ENCODE results near the gene PMAIP1. TPM values are rescaled to one million over a fixed set of nuclear protein-coding genes. Genes with fewer than 3 reads are reported as not detected.

Gene PMAIP1
- polyA plus RNA-seq, 4 donors, result 1.4 to 7.5 (median 4.5) TPM

DNA sequence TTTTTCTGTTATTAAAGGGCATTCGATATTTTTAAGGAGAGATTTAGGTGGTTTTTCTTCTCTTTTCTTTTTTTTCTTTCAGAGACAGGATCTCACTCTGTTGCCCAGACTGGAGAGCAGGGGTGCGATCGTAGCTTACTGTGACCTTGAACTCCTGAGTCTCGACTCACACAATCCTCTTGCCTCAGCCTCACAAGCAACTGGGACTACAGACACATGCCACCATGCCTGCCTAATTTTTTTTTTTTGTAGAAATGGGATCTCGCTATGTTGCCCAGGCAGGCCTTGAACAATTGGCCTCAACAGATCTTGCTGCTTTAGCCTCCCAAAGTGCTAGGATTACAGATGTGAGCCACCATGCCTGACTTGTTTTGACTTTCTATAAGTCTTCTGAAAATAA lies 26.3 kb downstream of the PMAIP1 start:
- FAIRE-seq (no peak), DNase-seq (no peak)
- H3K27ac ChIP-seq (ENCODE audit: low read depth in 1 of 3, low read length in 2 of 3), result no peak overlapping the region
- 91 to 95% (median 94%) methylated on average over 5 of the region's 5 CpGs for WGBS, 3 donors
- no peaks in the 10 kb centered on the region for H3K9me3 ChIP-seq (ENCODE audit: control insufficient read depth in 2 of 2, insufficient read depth in 1 of 2, low read depth in 1 of 2, low read length in 1 of 2)
- no peak overlapping the region for H3K4me3 ChIP-seq (ENCODE audit: low read depth in 1 of 3, low read length in 3 of 3)
- H3K4me1 ChIP-seq (ENCODE audit: control insufficient read depth in 3 of 3, insufficient read depth in 2 of 3, low read depth in 1 of 3, low read length in 2 of 3), result no peaks in the 10 kb centered on the region
- no peaks in the 10 kb centered on the region for H3K36me3 ChIP-seq (ENCODE audit: control insufficient read depth in 3 of 3, insufficient read depth in 2 of 3, low read depth in 1 of 3, low read length in 3 of 3)
- no peaks in the 10 kb centered on the region for H3K27me3 ChIP-seq (ENCODE audit: control insufficient read depth in 3 of 3, insufficient read depth in 3 of 3, low read length in 3 of 3)

DNA sequence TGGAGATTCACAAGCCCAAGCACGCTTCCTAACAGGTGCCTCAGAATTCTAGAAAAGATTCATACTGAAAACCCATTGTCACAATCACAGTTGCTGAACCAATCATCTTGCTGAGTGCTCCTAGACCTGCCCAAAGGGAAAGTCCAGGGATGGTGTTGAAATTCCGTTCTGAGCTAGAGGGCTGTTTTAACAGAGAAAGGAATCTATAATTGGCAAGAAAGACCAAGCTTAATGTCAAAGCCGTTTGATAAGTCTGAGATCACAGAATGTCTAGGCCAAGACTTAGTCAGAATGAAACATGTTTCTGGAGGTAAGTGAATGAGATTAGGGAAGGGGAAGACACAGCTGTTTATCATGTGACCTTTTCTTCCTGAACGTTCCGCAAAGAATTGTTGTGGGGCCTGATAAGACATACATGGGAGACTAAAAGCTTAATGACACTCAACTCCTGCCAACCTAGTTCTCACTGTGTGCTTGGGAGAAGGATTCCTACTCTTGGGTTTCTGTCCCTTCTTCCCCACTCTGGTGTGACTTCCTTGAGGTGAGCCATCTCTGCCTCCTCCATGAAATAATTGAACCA lies 27.5 kb downstream of the PMAIP1 start:
- H3K27ac ChIP-seq (ENCODE audit: low read depth in 1 of 3, low read length in 2 of 3), result no peak overlapping the region
- FAIRE-seq, result no peak
- 24 to 31% (median 25%) methylated on average over 5 of the region's 5 CpGs for WGBS, 3 donors

DNA sequence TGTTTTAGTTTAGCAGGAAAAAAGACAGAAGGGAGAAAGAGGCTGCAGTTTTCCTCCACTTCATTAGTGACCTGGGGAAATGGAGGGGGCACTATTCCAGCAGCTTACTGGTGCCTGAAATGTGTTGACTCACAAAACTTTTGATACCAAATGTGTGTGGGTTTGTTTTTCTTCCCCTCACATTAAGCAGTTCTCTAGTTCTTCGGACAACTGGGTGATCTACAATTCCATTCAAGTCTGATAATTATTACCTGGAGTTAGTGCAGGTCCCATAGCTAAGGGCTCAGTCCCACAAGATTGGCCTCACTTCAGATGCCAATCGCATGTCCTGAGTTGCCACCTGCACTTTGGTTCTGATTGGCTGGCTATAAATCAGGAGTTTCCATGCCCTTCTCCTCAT lies 28.4 kb downstream of the PMAIP1 start:
- Histone ChIP-seq H3K4me3 (ENCODE audit: low read depth in 1 of 3, low read length in 3 of 3) (no peak overlapping the region), H3K9me3 (ENCODE audit: control insufficient read depth in 2 of 2, insufficient read depth in 1 of 2, low read depth in 1 of 2, low read length in 1 of 2) (no peaks in the 10 kb centered on the region), H3K36me3 (ENCODE audit: control insufficient read depth in 3 of 3, insufficient read depth in 2 of 3, low read depth in 1 of 3, low read length in 3 of 3) (no peaks in the 10 kb centered on the region), H3K4me1 (ENCODE audit: control insufficient read depth in 3 of 3, insufficient read depth in 2 of 3, low read depth in 1 of 3, low read length in 2 of 3) (no peaks in the 10 kb centered on the region), H3K27ac (ENCODE audit: low read depth in 1 of 3, low read length in 2 of 3) (no peak overlapping the region), H3K27me3 (ENCODE audit: control insufficient read depth in 3 of 3, insufficient read depth in 3 of 3, low read length in 3 of 3) (no peaks in the 10 kb centered on the region)
- WGBS, 3 donors, result 92 to 98% (median 95%) methylated on average over 2 of the region's 2 CpGs
- FAIRE-seq, result no peak
- no peak for DNase-seq

More for the DNA sequence above, 27.5 kb downstream of the PMAIP1 start:
- Histone ChIP-seq H3K4me3 (ENCODE audit: low read depth in 1 of 3, low read length in 3 of 3) (no peak overlapping the region), H3K36me3 (ENCODE audit: control insufficient read depth in 3 of 3, insufficient read depth in 2 of 3, low read depth in 1 of 3, low read length in 3 of 3) (no peaks in the 10 kb centered on the region), H3K4me1 (ENCODE audit: control insufficient read depth in 3 of 3, insufficient read depth in 2 of 3, low read depth in 1 of 3, low read length in 2 of 3) (no peaks in the 10 kb centered on the region), H3K9me3 (ENCODE audit: control insufficient read depth in 2 of 2, insufficient read depth in 1 of 2, low read depth in 1 of 2, low read length in 1 of 2) (no peaks in the 10 kb centered on the region), H3K27me3 (ENCODE audit: control insufficient read depth in 3 of 3, insufficient read depth in 3 of 3, low read length in 3 of 3) (no peaks in the 10 kb centered on the region)
- DNase-seq, result peak; percentile 10 to 15

DNA sequence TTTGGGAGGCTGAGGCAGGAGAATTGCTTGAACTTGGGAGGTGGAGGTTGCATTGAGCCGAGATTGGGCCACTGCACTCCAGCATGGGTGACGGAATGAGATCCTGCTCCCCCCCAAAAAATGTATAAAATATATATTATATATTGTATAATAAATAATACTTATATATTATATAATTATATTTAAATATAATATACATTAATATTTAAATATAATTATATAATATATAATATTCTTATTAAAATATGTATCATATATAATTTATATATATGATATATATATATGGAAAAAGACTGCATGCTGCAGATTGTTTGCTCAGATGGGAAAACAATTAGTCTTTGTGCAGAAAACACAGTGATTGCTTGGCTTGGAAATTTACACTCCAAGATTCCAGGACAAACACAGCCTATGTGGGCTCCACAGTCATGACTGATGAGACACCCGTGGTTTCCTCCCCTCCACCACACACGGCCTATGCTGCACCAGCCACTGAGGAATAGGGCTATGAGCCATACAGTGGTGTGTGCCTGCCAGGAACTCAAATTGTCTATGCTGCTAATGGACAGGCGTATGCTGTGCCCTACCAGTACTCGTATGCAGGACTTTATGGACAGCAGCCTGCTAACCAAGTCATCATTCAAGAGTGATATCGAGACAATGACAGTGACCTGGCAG lies 30.0 kb downstream of the PMAIP1 start:
- no peaks in the 10 kb centered on the region for H3K4me1 ChIP-seq (ENCODE audit: control insufficient read depth in 3 of 3, insufficient read depth in 2 of 3, low read depth in 1 of 3, low read length in 2 of 3)
- no peak overlapping the region for H3K4me3 ChIP-seq (ENCODE audit: low read depth in 1 of 3, low read length in 3 of 3)
- H3K27ac ChIP-seq (ENCODE audit: low read depth in 1 of 3, low read length in 2 of 3), result no peak overlapping the region
- WGBS, 3 donors, result 85 to 91% (median 90%) methylated on average over 7 of the region's 7 CpGs
- no peak for DNase-seq
- H3K9me3 ChIP-seq (ENCODE audit: control insufficient read depth in 2 of 2, insufficient read depth in 1 of 2, low read depth in 1 of 2, low read length in 1 of 2), result no peaks in the 10 kb centered on the region
- H3K36me3 ChIP-seq (ENCODE audit: control insufficient read depth in 3 of 3, insufficient read depth in 2 of 3, low read depth in 1 of 3, low read length in 3 of 3), result no peaks in the 10 kb centered on the region
- no peaks in the 10 kb centered on the region for H3K27me3 ChIP-seq (ENCODE audit: control insufficient read depth in 3 of 3, insufficient read depth in 3 of 3, low read length in 3 of 3)
- no peak for FAIRE-seq

DNA sequence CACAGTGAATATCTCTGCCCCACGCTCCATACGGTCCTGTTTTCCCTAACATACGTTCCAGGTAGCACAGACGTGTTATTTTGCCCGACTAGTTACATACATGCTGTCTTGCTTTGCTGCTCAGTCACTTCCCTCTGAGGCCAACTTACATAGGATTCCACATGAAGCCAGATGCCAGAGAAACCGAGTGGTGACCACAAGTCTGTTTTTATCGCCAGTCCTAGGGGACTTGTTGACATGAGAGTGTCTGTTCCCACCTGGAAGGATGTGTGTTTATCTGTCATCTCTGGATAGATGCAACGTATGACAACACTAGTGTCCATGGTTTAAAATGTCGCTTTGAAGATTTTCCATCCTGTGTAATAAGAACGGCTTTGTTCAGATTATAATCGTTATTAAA lies 32.6 kb downstream of the PMAIP1 start:
- no peaks in the 10 kb centered on the region for H3K4me1 ChIP-seq (ENCODE audit: control insufficient read depth in 3 of 3, insufficient read depth in 2 of 3, low read depth in 1 of 3, low read length in 2 of 3)
- no peaks in the 10 kb centered on the region for H3K9me3 ChIP-seq (ENCODE audit: control insufficient read depth in 2 of 2, insufficient read depth in 1 of 2, low read depth in 1 of 2, low read length in 1 of 2)
- 86 to 95% (median 94%) methylated on average over 11 of the region's 11 CpGs for WGBS, 3 donors
- FAIRE-seq, result no peak
- no peak overlapping the region for H3K27ac ChIP-seq (ENCODE audit: low read depth in 1 of 3, low read length in 2 of 3)
- H3K4me3 ChIP-seq (ENCODE audit: low read depth in 1 of 3, low read length in 3 of 3), result no peak overlapping the region
- H3K27me3 ChIP-seq (ENCODE audit: control insufficient read depth in 3 of 3, insufficient read depth in 3 of 3, low read length in 3 of 3), result no peaks in the 10 kb centered on the region
- no peaks in the 10 kb centered on the region for H3K36me3 ChIP-seq (ENCODE audit: control insufficient read depth in 3 of 3, insufficient read depth in 2 of 3, low read depth in 1 of 3, low read length in 3 of 3)
- no peak for DNase-seq

DNA sequence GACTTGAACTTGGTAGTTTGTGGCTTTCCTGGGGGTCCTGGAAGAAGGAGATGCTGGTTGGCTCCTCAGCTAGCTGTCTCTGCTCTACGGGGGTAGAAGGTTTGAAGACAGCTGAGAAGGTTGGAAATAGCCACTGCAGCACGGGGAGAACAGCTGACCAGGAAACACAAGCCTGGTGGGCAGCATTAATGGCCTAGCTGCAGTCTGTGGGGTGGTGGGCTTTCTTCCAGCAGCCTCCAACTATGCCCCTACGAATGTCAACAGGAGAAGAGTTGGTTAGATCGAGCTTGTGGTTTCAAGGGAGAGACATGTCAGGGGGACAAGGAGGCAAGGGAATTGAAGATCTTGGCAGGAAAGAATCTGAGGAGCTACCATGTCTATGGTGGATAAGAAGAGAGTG lies 38.9 kb downstream of the PMAIP1 start:
- Histone ChIP-seq H3K9me3 (ENCODE audit: control insufficient read depth in 2 of 2, insufficient read depth in 1 of 2, low read depth in 1 of 2, low read length in 1 of 2) (no peaks in the 10 kb centered on the region), H3K4me1 (ENCODE audit: control insufficient read depth in 3 of 3, insufficient read depth in 2 of 3, low read depth in 1 of 3, low read length in 2 of 3) (peaks cover 0 to 12% (median 0%) of the 10 kb centered on the region in 3 donors), H3K27ac (ENCODE audit: low read depth in 1 of 3, low read length in 2 of 3) (no peak overlapping the region), H3K36me3 (ENCODE audit: control insufficient read depth in 3 of 3, insufficient read depth in 2 of 3, low read depth in 1 of 3, low read length in 3 of 3) (no peaks in the 10 kb centered on the region), H3K4me3 (ENCODE audit: low read depth in 1 of 3, low read length in 3 of 3) (no peak overlapping the region), H3K27me3 (ENCODE audit: control insufficient read depth in 3 of 3, insufficient read depth in 3 of 3, low read length in 3 of 3) (no peaks in the 10 kb centered on the region)
- FAIRE-seq (no peak), DNase-seq (no peak)
- WGBS, 3 donors, result 83 to 88% (median 84%) methylated on average over 4 of the region's 4 CpGs

DNA sequence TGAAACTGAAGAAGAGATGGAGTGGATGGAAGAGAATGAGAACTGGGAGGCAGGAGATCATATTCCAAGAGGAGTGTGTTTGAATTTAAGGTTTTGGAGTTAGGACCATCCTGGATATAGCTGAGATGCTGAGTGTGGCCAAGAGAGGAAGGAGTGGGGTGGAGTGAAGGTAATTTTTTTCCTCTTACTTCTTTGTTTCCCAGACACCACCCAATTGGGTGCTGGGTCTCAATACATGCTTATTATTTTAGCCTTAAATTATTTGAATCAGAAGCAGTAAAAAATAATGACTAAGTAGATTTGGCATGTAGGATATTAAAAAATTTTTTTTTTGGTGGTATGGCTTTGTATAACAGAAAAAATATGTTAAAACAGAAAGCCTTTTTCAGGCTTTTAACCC lies 39.3 kb downstream of the PMAIP1 start:
- FAIRE-seq (no peak), DNase-seq (no peak)
- Histone ChIP-seq H3K9me3 (ENCODE audit: control insufficient read depth in 2 of 2, insufficient read depth in 1 of 2, low read depth in 1 of 2, low read length in 1 of 2) (no peaks in the 10 kb centered on the region), H3K36me3 (ENCODE audit: control insufficient read depth in 3 of 3, insufficient read depth in 2 of 3, low read depth in 1 of 3, low read length in 3 of 3) (no peaks in the 10 kb centered on the region), H3K4me3 (ENCODE audit: low read depth in 1 of 3, low read length in 3 of 3) (no peak overlapping the region), H3K27ac (ENCODE audit: low read depth in 1 of 3, low read length in 2 of 3) (no peak overlapping the region), H3K27me3 (ENCODE audit: control insufficient read depth in 3 of 3, insufficient read depth in 3 of 3, low read length in 3 of 3) (no peaks in the 10 kb centered on the region), H3K4me1 (ENCODE audit: control insufficient read depth in 3 of 3, insufficient read depth in 2 of 3, low read depth in 1 of 3, low read length in 2 of 3) (peaks cover 0 to 12% (median 0%) of the 10 kb centered on the region in 3 donors)

DNA sequence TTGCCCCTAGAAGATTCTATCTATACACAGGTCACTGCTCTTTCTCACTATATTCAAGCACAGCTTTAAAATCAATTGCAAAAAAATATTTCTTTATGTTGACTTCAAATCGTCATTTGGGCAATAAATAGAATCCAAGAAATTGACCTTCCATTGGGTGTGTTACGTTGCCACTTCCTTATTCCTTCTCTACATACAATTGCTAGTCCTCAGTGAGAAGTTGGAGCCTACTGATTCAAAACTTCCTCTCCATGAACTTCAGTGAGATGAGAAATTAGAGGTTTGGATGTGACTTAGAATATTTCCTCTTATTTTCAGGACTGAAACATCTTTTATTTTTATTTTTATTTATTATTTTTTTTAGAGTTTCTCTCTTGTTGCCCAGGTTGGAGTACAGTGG lies 40.3 kb downstream of the PMAIP1 start:
- Histone ChIP-seq H3K27ac (ENCODE audit: low read depth in 1 of 3, low read length in 2 of 3) (no peak overlapping the region), H3K4me3 (ENCODE audit: low read depth in 1 of 3, low read length in 3 of 3) (no peak overlapping the region), H3K36me3 (ENCODE audit: control insufficient read depth in 3 of 3, insufficient read depth in 2 of 3, low read depth in 1 of 3, low read length in 3 of 3) (no peaks in the 10 kb centered on the region), H3K4me1 (ENCODE audit: control insufficient read depth in 3 of 3, insufficient read depth in 2 of 3, low read depth in 1 of 3, low read length in 2 of 3) (peaks cover 0 to 12% (median 0%) of the 10 kb centered on the region in 3 donors), H3K27me3 (ENCODE audit: control insufficient read depth in 3 of 3, insufficient read depth in 3 of 3, low read length in 3 of 3) (no peaks in the 10 kb centered on the region), H3K9me3 (ENCODE audit: control insufficient read depth in 2 of 2, insufficient read depth in 1 of 2, low read depth in 1 of 2, low read length in 1 of 2) (no peaks in the 10 kb centered on the region)
- 16 to 54% (median 36%) methylated on average over 2 of the region's 2 CpGs for WGBS, 3 donors
- FAIRE-seq (no peak), DNase-seq (no peak)

DNA sequence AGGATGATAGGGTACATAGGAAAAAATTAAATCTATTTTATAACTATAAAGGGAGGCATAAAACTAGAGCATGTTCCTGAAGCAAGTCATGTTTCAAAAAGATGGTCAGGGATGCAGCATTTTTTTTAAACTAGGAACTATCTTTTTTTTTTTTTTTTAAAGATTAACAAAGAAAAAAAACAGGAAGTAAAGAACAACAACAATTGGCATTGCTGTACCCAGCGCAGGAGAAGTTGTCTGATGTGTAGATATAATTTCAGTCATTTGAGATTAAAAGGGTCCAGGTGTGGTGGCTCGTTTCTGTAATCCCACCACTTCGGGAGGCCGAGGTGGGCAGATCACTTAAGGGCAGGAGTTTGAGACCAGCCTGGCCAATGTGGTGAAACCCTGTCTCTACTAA lies 41.5 kb downstream of the PMAIP1 start:
- Histone ChIP-seq H3K27ac (ENCODE audit: low read depth in 1 of 3, low read length in 2 of 3) (no peak overlapping the region), H3K4me3 (ENCODE audit: low read depth in 1 of 3, low read length in 3 of 3) (no peak overlapping the region), H3K27me3 (ENCODE audit: control insufficient read depth in 3 of 3, insufficient read depth in 3 of 3, low read length in 3 of 3) (no peaks in the 10 kb centered on the region), H3K36me3 (ENCODE audit: control insufficient read depth in 3 of 3, insufficient read depth in 2 of 3, low read depth in 1 of 3, low read length in 3 of 3) (no peaks in the 10 kb centered on the region), H3K9me3 (ENCODE audit: control insufficient read depth in 2 of 2, insufficient read depth in 1 of 2, low read depth in 1 of 2, low read length in 1 of 2) (no peaks in the 10 kb centered on the region), H3K4me1 (ENCODE audit: control insufficient read depth in 3 of 3, insufficient read depth in 2 of 3, low read depth in 1 of 3, low read length in 2 of 3) (peaks cover 0 to 12% (median 0%) of the 10 kb centered on the region in 3 donors)
- FAIRE-seq (no peak), DNase-seq (no peak)
- WGBS, 3 donors, result 69 to 82% (median 78%) methylated on average over 4 of the region's 4 CpGs

Measured in small intestine (tissue), 7 donors.